HEK293 (cell line): ENCODE measurements around the gene STEAP1.
"Not testable (repeated sequence)": the region's sequence is repeated elsewhere in the genome, so short reads cannot be mapped to it uniquely, and the experiment has no call there.

Experiments
- BCL11A ChIP-seq: fragments of 450-650 bp; formaldehyde crosslinking; IDR thresholded peaks from 2 replicates; pipeline ENCODE4 v1.5.1; 2016; ENCODE audit warnings: low read depth, missing biosample characterization, missing genetic modification characterization
- CTCF ChIP-seq: fragments of 450-650 bp; formaldehyde crosslinking; IDR thresholded peaks from 2 replicates; pipeline ENCODE4 v1.5.1; 2016; ENCODE audit warnings: missing biosample characterization, missing genetic modification characterization
- ZBTB1 ChIP-seq: fragments of 450-650 bp; formaldehyde crosslinking; IDR thresholded peaks from 2 replicates; pipeline ENCODE4 v1.5.1; 2016; ENCODE audit warnings: missing biosample characterization, missing genetic modification characterization
- ZBTB21 ChIP-seq: fragments of 450-650 bp; formaldehyde crosslinking; IDR thresholded peaks from 2 replicates; pipeline ENCODE4 v1.5.1; 2017; ENCODE audit warnings: missing biosample characterization, missing genetic modification characterization
- ZNF473 ChIP-seq: fragments of 450-650 bp; formaldehyde crosslinking; IDR thresholded peaks from 2 replicates; pipeline ENCODE4 v1.5.1; 2017; ENCODE audit warnings: missing biosample characterization, missing genetic modification characterization
- ZNF488 ChIP-seq: fragments of 450-650 bp; formaldehyde crosslinking; IDR thresholded peaks from 2 replicates; pipeline ENCODE4 v1.5.1; 2016; ENCODE audit warnings: missing biosample characterization, missing genetic modification characterization
- ZNF521 ChIP-seq: fragments of 450-650 bp; formaldehyde crosslinking; IDR thresholded peaks from 2 replicates; pipeline ENCODE4 v1.5.1; 2017; ENCODE audit warnings: missing biosample characterization, mild to moderate bottlenecking, missing genetic modification characterization

GRCh38 chr7:90157761-90158350, 3.6 kb downstream of the STEAP1 start:
- TF ChIP-seq ZNF488; ZBTB1 (tag by site-specific recombination); ZNF473 (tag by site-specific recombination); CTCF (tag by site-specific recombination); BCL11A (tag by site-specific recombination); ZBTB21 (tag by site-specific recombination); ZNF521 (tag by site-specific recombination): not testable (repeated sequence)
